Measurements from ENCODE around the gene STXBP6. TPM values are rescaled to one million over a fixed set of nuclear protein-coding genes. Genes with fewer than 3 reads are reported as not detected.

STXBP6 gene
- total and polyA plus RNA-seq, 2 of the 13 experiments (the other 11 are each of a cell fraction or from before 2014, with no cell fraction given) = 35.3 to 42.8 TPM

- TF ChIP-seq ZNF556 (CRISPR knock-in tag; IDR thresholded peaks at IDR 0.05; ENCODE audit: borderline replicate concordance) (no peak), CENPX (CRISPR knock-in tag; IDR thresholded peaks at IDR 0.05) (no peak), ARID2 (CRISPR knock-in tag; IDR thresholded peaks at IDR 0.05; ENCODE audit: borderline replicate concordance) (no peak), ZNF451 (CRISPR knock-in tag; IDR thresholded peaks at IDR 0.05) (no peak), NFYB (CRISPR knock-in tag; IDR thresholded peaks at IDR 0.05) (no peak), TFDP2 (CRISPR knock-in tag; IDR thresholded peaks at IDR 0.05) (no peak), MIER3 (CRISPR knock-in tag; IDR thresholded peaks at IDR 0.05; ENCODE audit: borderline replicate concordance) (peak; percentile 31; the same call in 1 of the 2 replicates), NR3C1 (CRISPR knock-in tag; IDR thresholded peaks at IDR 0.05) (no peak), ELF3 (CRISPR knock-in tag; IDR thresholded peaks at IDR 0.05) (no peak), PBX3 (CRISPR knock-in tag; IDR thresholded peaks at IDR 0.05; ENCODE audit: borderline replicate concordance) (no peak), MED8 (CRISPR knock-in tag; IDR thresholded peaks at IDR 0.05; ENCODE audit: insufficient replicate concordance) (no peak), ZNF280D (CRISPR knock-in tag; IDR thresholded peaks at IDR 0.05) (no peak), GATAD2A (CRISPR knock-in tag; IDR thresholded peaks at IDR 0.05) (no peak; the same call in 1 of the 2 replicates), HOXA7 (CRISPR knock-in tag; IDR thresholded peaks at IDR 0.05) (no peak), ZNF788 (CRISPR knock-in tag; IDR thresholded peaks at IDR 0.05; ENCODE audit: borderline replicate concordance) (0 out of 2 replicates have a peak, but pooled peaks have one; percentile 18), POLR2AphosphoS2 (IDR thresholded peaks at IDR 0.05; ENCODE audit: low read depth, low read length) (no peak), HDAC2 (CRISPR knock-in tag; IDR thresholded peaks at IDR 0.05) (peak; percentile 23; the same call in 1 of the 2 replicates), SRSF9 (IDR thresholded peaks at IDR 0.05; ENCODE audit: borderline replicate concordance, insufficient read depth, low read depth, low read length, poor library complexity, severe bottlenecking) (no peak), CREM (IDR thresholded peaks at IDR 0.05) (no peak), CREM (CRISPR knock-in tag; IDR thresholded peaks at IDR 0.05) (no peak), ZSCAN20 (CRISPR knock-in tag; IDR thresholded peaks at IDR 0.05; ENCODE audit: borderline replicate concordance) (no peak), MZF1 (CRISPR knock-in tag; IDR thresholded peaks at IDR 0.05; ENCODE audit: borderline replicate concordance) (no peak), ZNF605 (CRISPR knock-in tag; IDR thresholded peaks at IDR 0.05) (no peak), ZC3H13 (CRISPR knock-in tag; IDR thresholded peaks at IDR 0.05) (no peak), NFKBIZ (CRISPR knock-in tag; IDR thresholded peaks at IDR 0.05) (no peak), MAFG (CRISPR knock-in tag; IDR thresholded peaks at IDR 0.05) (no peak), PAF1 (CRISPR knock-in tag; IDR thresholded peaks at IDR 0.05) (no peak), CEBPG (CRISPR knock-in tag; IDR thresholded peaks at IDR 0.05) (no peak; the same call in 1 of the 2 replicates), ZNF292 (CRISPR knock-in tag; IDR thresholded peaks at IDR 0.05; ENCODE audit: borderline replicate concordance, low read depth) (no peak)
These were observed 236.1 kb downstream of the STXBP6 start (continued) for GRCh38 chr14:24813819-24814259.

All from HepG2 (cell line).